Mucosa of rectum (tissue), 2 donors: ENCODE measurements around the gene CHTF18.
"Not testable (repeated sequence)": the region's sequence is repeated elsewhere in the genome, so short reads cannot be mapped to it uniquely, and the experiment has no call there.

ENCODE experiments used
- H3K27ac ChIP-seq, 2 donors: one replicate each; pipeline ENCODE4 v1.7.0; 2013; ENCODE audit warnings: inconsistent platforms in 2 of 2, low read depth in 2 of 2, low read length in 2 of 2
- H3K27me3 ChIP-seq, 2 donors: one replicate each; pipeline ENCODE4 v1.7.0; 2013; ENCODE audit warnings: low read length in 2 of 2; ENCODE audit not compliant: control insufficient read depth in 2 of 2, insufficient read depth in 2 of 2
- H3K36me3 ChIP-seq, 2 donors: one replicate each; pipeline ENCODE4 v1.7.0; 2013; ENCODE audit warnings: low read length in 2 of 2; ENCODE audit not compliant: control insufficient read depth in 2 of 2, insufficient read depth in 2 of 2
- H3K4me1 ChIP-seq, 2 donors: one replicate each; pipeline ENCODE4 v1.7.0; 2013; ENCODE audit warnings: low read length in 2 of 2, mild to moderate bottlenecking in 1 of 2; ENCODE audit not compliant: control insufficient read depth in 2 of 2, insufficient read depth in 2 of 2
- H3K4me3 ChIP-seq, 2 donors: one replicate each; pipeline ENCODE4 v1.7.0; 2013; ENCODE audit warnings: low read length in 2 of 2
- H3K9ac ChIP-seq, 2 donors: one replicate each; pipeline ENCODE4 v1.7.0; 2013; ENCODE audit warnings: low read length in 2 of 2, low read depth in 1 of 2, mild to moderate bottlenecking in 1 of 2
- H3K9me3 ChIP-seq, 2 donors: one replicate each; pipeline ENCODE4 v1.7.0; 2013; ENCODE audit warnings: low read length in 2 of 2; ENCODE audit not compliant: control insufficient read depth in 2 of 2
- donor health status: healthy.
- donor health status: Normal muscosa, but diverticular disease.

CHTF18 gene

DNA sequence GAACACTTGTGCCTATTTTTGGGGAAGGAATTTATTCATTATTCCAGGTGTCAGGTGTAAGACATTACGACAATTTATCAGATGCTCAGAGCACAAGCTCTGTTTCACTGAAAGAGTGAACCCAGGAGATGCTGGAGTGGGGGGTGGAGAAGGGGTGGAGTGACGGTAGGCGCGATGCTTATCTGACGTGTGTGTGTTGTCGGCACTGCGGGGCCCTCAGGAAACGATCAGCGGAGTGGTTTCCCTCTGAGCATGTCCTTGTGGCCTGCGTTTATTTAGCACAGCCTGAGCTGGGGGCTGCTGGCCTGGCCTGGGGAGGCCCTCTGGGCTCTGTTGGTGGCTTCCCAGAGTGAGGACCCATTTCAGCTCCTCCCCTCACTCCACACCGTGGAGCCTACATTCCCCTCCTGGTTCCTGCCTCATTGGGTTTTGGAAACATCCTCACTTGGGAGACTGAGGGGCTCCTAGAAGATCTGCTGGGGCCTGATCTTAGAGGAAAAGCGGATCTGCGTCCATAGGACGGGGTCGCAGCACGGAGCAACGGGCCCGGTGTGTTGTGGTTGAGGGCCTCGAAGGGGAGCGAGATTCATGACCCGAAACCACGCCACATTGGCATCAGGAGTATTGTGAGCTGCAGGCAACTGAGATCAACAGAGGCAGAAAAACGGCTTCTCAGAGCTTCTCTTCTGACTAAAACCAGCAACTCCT lies 31.1 kb downstream of the CHTF18 start:
- Histone ChIP-seq H3K4me3 (no peak overlapping the region), H3K27ac (no peak overlapping the region), H3K4me1 (no peaks in the 10 kb centered on the region), H3K9me3 (peaks cover 0 to 3% of the 10 kb centered on the region in 2 donors), H3K36me3 (no peaks in the 10 kb centered on the region), H3K27me3 (peaks cover 0 to 3% of the 10 kb centered on the region in 2 donors), H3K9ac (no peak overlapping the region)

DNA sequence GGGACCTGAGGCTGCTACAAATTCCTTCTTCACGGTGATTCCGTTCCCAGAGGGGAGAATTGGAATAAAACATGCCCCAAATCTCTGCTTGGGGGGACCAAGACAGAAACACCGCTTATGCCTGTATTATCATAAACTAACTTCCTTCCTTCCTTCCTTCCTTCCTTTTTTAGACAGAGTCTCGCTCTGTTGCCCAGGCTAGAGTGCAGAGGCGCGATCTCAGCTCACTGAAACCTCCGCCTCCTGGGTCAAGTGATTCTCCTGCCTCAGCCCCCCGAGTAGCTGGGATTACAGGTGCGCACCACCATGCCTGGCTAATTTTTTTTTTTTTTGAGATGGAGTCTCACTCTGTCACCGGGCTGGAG lies 31.6 kb downstream of the CHTF18 start:
- not testable (repeated sequence) for H3K9me3 ChIP-seq, H3K9ac ChIP-seq, H3K4me3 ChIP-seq, H3K27me3 ChIP-seq, H3K4me1 ChIP-seq, H3K36me3 ChIP-seq, H3K27ac ChIP-seq

- no peak overlapping the region for H3K27ac ChIP-seq
- H3K27me3 ChIP-seq: peaks cover 0 to 2% of the 10 kb centered on the region in 2 donors
Measured at GRCh38 chr16:820748-821147, 32.3 kb downstream of the CHTF18 start.

GRCh38 chr16:821751-822150 lies 33.3 kb downstream of the CHTF18 start:
- Histone ChIP-seq H3K27ac (no peak overlapping the region), H3K9ac (no peak overlapping the region), H3K4me3 (no peak overlapping the region), H3K9me3 (peaks cover 0 to 3% of the 10 kb centered on the region in 2 donors), H3K27me3 (peaks cover 0 to 4% of the 10 kb centered on the region in 2 donors), H3K4me1 (no peaks in the 10 kb centered on the region), H3K36me3 (no peaks in the 10 kb centered on the region)

More at GRCh38 chr16:820748-821147, 32.3 kb downstream of the CHTF18 start:
- Histone ChIP-seq H3K4me1 (no peaks in the 10 kb centered on the region), H3K9ac (no peak overlapping the region), H3K9me3 (peaks cover 0 to 3% of the 10 kb centered on the region in 2 donors), H3K4me3 (no peak overlapping the region), H3K36me3 (no peaks in the 10 kb centered on the region)

DNA sequence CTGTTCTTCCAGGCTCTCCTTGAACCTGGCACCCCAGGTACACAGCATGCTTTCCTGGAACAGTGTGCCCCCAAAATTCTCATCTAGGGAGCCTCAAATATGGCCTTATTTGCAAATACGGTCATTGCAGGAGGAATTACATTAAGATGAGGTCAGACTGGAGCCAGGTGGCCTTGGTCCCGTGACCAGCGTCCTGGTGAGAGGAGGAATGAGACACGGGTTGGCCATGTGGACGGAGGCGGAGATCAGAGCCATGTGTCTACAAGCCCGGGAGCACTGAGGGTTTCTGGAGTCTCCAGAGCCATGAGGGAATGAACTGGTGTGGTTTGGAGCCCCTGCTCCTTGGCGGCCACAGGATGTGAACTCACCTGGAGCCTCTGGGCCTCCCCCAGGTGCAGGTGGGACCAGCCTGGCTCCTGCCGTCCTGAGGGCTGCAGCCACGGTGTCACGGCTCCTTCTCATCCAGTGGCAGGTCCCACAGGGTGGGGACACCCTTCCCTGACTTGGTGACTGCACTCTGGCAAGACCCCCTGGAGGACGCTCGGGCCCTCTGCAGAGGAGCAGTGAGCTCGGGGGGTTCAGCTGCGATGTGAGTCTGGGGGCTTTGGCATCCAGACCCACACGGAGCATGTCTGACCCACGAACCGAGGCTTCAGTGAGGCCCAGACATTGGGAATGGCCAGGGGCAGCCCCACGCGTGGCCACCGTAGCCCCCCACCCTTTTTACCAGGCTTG lies 33.9 kb downstream of the CHTF18 start:
- no peaks in the 10 kb centered on the region for H3K4me1 ChIP-seq
- H3K27me3 ChIP-seq: peaks cover 0 to 4% of the 10 kb centered on the region in 2 donors
- no peak overlapping the region for H3K4me3 ChIP-seq
- no peak overlapping the region for H3K27ac ChIP-seq
- H3K9ac ChIP-seq: no peak overlapping the region
- peaks cover 0 to 3% of the 10 kb centered on the region in 2 donors for H3K9me3 ChIP-seq
- no peaks in the 10 kb centered on the region for H3K36me3 ChIP-seq

GRCh38 chr16:822909-823297 lies 34.5 kb downstream of the CHTF18 start:
- no peak overlapping the region for H3K9ac ChIP-seq
- H3K9me3 ChIP-seq: peaks cover 0 to 3% of the 10 kb centered on the region in 2 donors
- H3K4me3 ChIP-seq: no peak overlapping the region
- no peaks in the 10 kb centered on the region for H3K36me3 ChIP-seq
- H3K4me1 ChIP-seq: no peaks in the 10 kb centered on the region
- peaks cover 0 to 4% of the 10 kb centered on the region in 2 donors for H3K27me3 ChIP-seq
- H3K27ac ChIP-seq: no peak overlapping the region

- H3K36me3 ChIP-seq: no peaks in the 10 kb centered on the region
- H3K27ac ChIP-seq: no peak overlapping the region
- peaks cover 0 to 2% of the 10 kb centered on the region in 2 donors for H3K27me3 ChIP-seq
- H3K9ac ChIP-seq: no peak overlapping the region
- H3K4me1 ChIP-seq: no peaks in the 10 kb centered on the region
- H3K4me3 ChIP-seq: no peak overlapping the region
- no peaks in the 10 kb centered on the region for H3K9me3 ChIP-seq
Measured at GRCh38 chr16:824194-824593, 35.8 kb downstream of the CHTF18 start.

DNA sequence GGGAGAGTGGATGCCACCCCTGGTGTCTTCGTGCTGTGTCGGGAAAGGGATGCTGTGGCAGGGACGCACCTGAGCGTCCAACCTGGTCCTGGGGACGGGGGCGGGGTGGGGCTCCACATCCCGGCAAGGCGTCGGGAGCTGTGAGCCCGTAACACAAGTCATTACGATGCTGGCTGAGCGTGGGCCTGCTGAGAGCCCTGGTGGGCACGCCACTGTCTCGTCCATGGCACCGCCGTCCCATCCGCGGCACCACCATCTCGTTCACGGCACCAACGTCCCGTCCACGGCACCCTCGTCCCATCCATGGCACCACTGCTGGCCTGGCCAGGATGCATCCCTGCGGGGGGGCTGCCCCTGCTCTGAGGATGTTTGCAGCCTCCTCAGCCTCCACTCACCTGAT lies 36.2 kb downstream of the CHTF18 start:
- H3K4me3 ChIP-seq: no peak overlapping the region
- H3K36me3 ChIP-seq: no peaks in the 10 kb centered on the region
- H3K27me3 ChIP-seq: peaks cover 0 to 2% of the 10 kb centered on the region in 2 donors
- no peak overlapping the region for H3K27ac ChIP-seq
- H3K9me3 ChIP-seq: no peaks in the 10 kb centered on the region
- H3K9ac ChIP-seq: no peak overlapping the region
- H3K4me1 ChIP-seq: no peaks in the 10 kb centered on the region

GRCh38 chr16:825341-826061 lies 37.1 kb downstream of the CHTF18 start:
- peaks cover 0 to 2% of the 10 kb centered on the region in 2 donors for H3K27me3 ChIP-seq
- no peaks in the 10 kb centered on the region for H3K9me3 ChIP-seq
- H3K4me3 ChIP-seq: no peak overlapping the region
- H3K4me1 ChIP-seq: no peaks in the 10 kb centered on the region
- H3K36me3 ChIP-seq: no peaks in the 10 kb centered on the region
- H3K9ac ChIP-seq: no peak overlapping the region
- no peak overlapping the region for H3K27ac ChIP-seq

DNA sequence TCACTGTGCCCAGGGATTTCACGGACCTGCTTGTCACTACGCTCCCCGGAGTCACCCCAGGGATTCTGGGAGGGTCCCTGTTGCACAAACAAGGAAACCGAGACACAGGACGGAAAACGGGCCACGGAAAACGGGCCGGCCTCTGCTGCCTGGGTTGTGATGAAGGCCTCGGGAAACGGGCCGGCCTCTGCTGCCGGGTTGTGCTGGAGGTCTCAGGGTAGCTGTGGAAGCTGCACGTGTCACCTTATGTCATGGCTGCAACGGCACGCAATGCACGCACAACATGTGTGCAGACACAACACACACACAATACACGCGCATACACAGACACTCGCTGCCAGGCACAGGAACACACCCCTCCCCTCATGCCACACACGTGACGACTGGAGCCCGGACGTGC lies 39.1 kb downstream of the CHTF18 start:
- Histone ChIP-seq H3K27ac (no peak overlapping the region), H3K9ac (no peak overlapping the region), H3K27me3 (peaks cover 0 to 2% of the 10 kb centered on the region in 2 donors)

More for the DNA sequence above, 39.1 kb downstream of the CHTF18 start:
- Histone ChIP-seq H3K4me1 (peaks cover 0 to 3% of the 10 kb centered on the region in 2 donors), H3K4me3 (no peak overlapping the region), H3K9me3 (no peaks in the 10 kb centered on the region), H3K36me3 (no peaks in the 10 kb centered on the region)
